Lower leg skin (tissue), 3 donors: Measurements from ENCODE around the gene PARP9.

Experiments
- POLR2A ChIP-seq, 2 donors: fragments of 450-650 bp; IDR thresholded peaks; one replicate each; pipeline ENCODE4 v1.6.1; 2016 to 2017; ENCODE audit warnings: antibody characterized with exemption in 2 of 2, mild to moderate bottlenecking in 1 of 2, moderate library complexity in 1 of 2
- TF ChIP-seq, protein P1 (sequence below), 3 donors: fragments of 450-650 bp; IDR thresholded peaks; one replicate each; pipeline ENCODE4 v1.5.1; 2016; ENCODE audit warnings: antibody characterized with exemption in 3 of 3, mild to moderate bottlenecking in 3 of 3, moderate library complexity in 2 of 3

- TF ChIP-seq, protein P1, sequence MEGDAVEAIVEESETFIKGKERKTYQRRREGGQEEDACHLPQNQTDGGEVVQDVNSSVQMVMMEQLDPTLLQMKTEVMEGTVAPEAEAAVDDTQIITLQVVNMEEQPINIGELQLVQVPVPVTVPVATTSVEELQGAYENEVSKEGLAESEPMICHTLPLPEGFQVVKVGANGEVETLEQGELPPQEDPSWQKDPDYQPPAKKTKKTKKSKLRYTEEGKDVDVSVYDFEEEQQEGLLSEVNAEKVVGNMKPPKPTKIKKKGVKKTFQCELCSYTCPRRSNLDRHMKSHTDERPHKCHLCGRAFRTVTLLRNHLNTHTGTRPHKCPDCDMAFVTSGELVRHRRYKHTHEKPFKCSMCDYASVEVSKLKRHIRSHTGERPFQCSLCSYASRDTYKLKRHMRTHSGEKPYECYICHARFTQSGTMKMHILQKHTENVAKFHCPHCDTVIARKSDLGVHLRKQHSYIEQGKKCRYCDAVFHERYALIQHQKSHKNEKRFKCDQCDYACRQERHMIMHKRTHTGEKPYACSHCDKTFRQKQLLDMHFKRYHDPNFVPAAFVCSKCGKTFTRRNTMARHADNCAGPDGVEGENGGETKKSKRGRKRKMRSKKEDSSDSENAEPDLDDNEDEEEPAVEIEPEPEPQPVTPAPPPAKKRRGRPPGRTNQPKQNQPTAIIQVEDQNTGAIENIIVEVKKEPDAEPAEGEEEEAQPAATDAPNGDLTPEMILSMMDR (IDR thresholded peaks at IDR 0.05), result no peak
- TF ChIP-seq POLR2A (IDR thresholded peaks at IDR 0.05), result no peak
Measured at GRCh38 chr3:122577409-122578031, 13.4 kb upstream of the PARP9 start, which contains the start of gene PARP15.
